Nephron progenitor cell (in vitro differentiated cells): Measurements from ENCODE around the gene PLA2G2E.

ENCODE experiments used
- DNase-seq: peaks from one replicate; pipeline ENCODE4 v3.0.0; 2021
- H3K27ac Mint-ChIP-seq: 2 replicates; pipeline ENCODE4 v1.8.0; 2021; ENCODE audit warnings: mild to moderate bottlenecking, moderate library complexity, mixed read lengths
- H3K27me3 Mint-ChIP-seq: 2 replicates; pipeline ENCODE4 v1.8.0; 2021; ENCODE audit warnings: mild to moderate bottlenecking, low read depth, mixed read lengths; ENCODE audit not compliant: poor library complexity
- H3K36me3 Mint-ChIP-seq: 2 replicates; pipeline ENCODE4 v1.8.0; 2021; ENCODE audit warnings: low read depth, mixed read lengths
- H3K4me1 Mint-ChIP-seq: 2 replicates; pipeline ENCODE4 v1.8.0; 2021; ENCODE audit warnings: mixed read lengths
- H3K4me3 Mint-ChIP-seq: 2 replicates; pipeline ENCODE4 v1.8.0; 2021; ENCODE audit warnings: mild to moderate bottlenecking, moderate library complexity, mixed read lengths
- H3K9me3 Mint-ChIP-seq: 2 replicates; pipeline ENCODE4 v1.8.0; 2021; ENCODE audit warnings: mild to moderate bottlenecking, moderate library complexity, mixed read lengths
- TF ChIP-seq, protein P1 (sequence below): fragments of 200-600 bp; sonication (generic); IDR thresholded peaks from 2 replicates; pipeline ENCODE4 v1.5.0; 2021; ENCODE audit warnings: antibody characterized with exemption

Gene PLA2G2E

DNA sequence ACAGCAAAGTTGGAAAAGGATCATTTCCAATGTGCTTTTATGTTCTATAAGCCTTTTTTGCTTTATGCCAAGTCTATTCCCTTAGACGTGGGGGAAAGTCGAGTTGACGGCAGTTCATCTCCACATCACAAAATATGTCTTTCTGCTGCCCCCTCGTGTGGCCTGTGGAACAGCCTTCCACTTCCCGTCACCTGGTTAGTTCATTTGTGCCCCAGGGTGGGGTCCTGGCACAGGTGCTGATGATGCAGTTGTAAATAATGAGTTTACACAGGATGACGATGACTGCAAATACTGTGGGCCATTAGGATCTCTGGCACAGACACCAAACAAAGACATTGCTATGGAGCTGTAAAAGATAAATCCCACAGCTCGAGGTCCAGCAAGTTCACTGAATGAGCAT lies 51.2 kb downstream of the PLA2G2E start:
- H3K36me3 Mint-ChIP-seq = no peaks in the 10 kb centered on the region

More for the DNA sequence above, 51.2 kb downstream of the PLA2G2E start:
- Mint-ChIP-seq H3K4me1 (no peaks in the 10 kb centered on the region), H3K4me3 (no peak overlapping the region), H3K27ac (no peak overlapping the region), H3K9me3 (peaks cover 3% of the 10 kb centered on the region), H3K27me3 (peaks cover 23% of the 10 kb centered on the region)
- TF ChIP-seq, protein P1, sequence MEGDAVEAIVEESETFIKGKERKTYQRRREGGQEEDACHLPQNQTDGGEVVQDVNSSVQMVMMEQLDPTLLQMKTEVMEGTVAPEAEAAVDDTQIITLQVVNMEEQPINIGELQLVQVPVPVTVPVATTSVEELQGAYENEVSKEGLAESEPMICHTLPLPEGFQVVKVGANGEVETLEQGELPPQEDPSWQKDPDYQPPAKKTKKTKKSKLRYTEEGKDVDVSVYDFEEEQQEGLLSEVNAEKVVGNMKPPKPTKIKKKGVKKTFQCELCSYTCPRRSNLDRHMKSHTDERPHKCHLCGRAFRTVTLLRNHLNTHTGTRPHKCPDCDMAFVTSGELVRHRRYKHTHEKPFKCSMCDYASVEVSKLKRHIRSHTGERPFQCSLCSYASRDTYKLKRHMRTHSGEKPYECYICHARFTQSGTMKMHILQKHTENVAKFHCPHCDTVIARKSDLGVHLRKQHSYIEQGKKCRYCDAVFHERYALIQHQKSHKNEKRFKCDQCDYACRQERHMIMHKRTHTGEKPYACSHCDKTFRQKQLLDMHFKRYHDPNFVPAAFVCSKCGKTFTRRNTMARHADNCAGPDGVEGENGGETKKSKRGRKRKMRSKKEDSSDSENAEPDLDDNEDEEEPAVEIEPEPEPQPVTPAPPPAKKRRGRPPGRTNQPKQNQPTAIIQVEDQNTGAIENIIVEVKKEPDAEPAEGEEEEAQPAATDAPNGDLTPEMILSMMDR = no peak
- DNase-seq = no peak
